IMR-90 (cell line): ENCODE results near the gene KCTD16. TPM values are rescaled to one million over a fixed set of nuclear protein-coding genes. Genes with fewer than 3 reads are reported as not detected.

ENCODE experiments used
- ATAC-seq: fragments of 200-7000 bp; cut with Tn5 transposase; 2 replicates; pipeline ENCODE4 v1.9.1; 2020; ENCODE audit warnings: low read depth, mild to moderate bottlenecking, moderate library complexity
- BruUV-seq: library from RNA; stranded (reverse); fragments of 400-500 nt; replicated peaks from 2 replicates; lab custom pipeline; 2021; lab: Mats Ljungman, UMichigan
- CTCF ChIA-PET: fragments of 300-600 bp; formaldehyde crosslinking; extraction: SDS; loops from one replicate; lab custom pipeline; 2021; ENCODE audit warnings: antibody characterized with exemption; lab: Yijun Ruan, JAX
- POLR2A ChIA-PET: fragments of 300-600 bp; sonication (Branson Sonifier 250); formaldehyde crosslinking; loops from one replicate; lab custom pipeline; 2022; ENCODE audit warnings: antibody characterized with exemption; ENCODE audit not compliant: unreplicated experiment; lab: Charles Lee
- DNase-seq: peaks from one replicate; pipeline ENCODE4 v3.0.0; 2013
- H2AFZ ChIP-seq: replicated peaks from 2 replicates; pipeline ENCODE3; 2013; ENCODE audit warnings: low read length, mild to moderate bottlenecking; ENCODE audit not compliant: poor library complexity
- H2AK5ac ChIP-seq: 2 replicates; pipeline ENCODE4 v1.6.1; 2013; ENCODE audit warnings: low read depth, low read length, inconsistent platforms
- H2AK9ac ChIP-seq: replicated peaks from 2 replicates; pipeline ENCODE3; 2013; ENCODE audit warnings: mild to moderate bottlenecking, low read depth, low read length, moderate library complexity; ENCODE audit not compliant: poor library complexity
- H2BK120ac ChIP-seq: 2 replicates; pipeline ENCODE4 v1.6.1; 2013; ENCODE audit warnings: low read depth, low read length, inconsistent platforms
- H2BK15ac ChIP-seq: 3 replicates; pipeline ENCODE4 v1.6.1; 2013; ENCODE audit warnings: low read depth, low read length, inconsistent platforms
- H2BK20ac ChIP-seq: 2 replicates; pipeline ENCODE4 v1.6.1; 2013; ENCODE audit warnings: low read depth, mild to moderate bottlenecking, inconsistent platforms, low read length, moderate library complexity
- H2BK5ac ChIP-seq: 2 replicates; pipeline ENCODE4 v1.6.1; 2013; ENCODE audit warnings: mild to moderate bottlenecking, low read depth, low read length, inconsistent platforms; ENCODE audit not compliant: poor library complexity, severe bottlenecking
- H3K14ac ChIP-seq: replicated peaks from 2 replicates; pipeline ENCODE4 v1.6.1; 2013; ENCODE audit warnings: low read depth, low read length, inconsistent platforms
- H3K18ac ChIP-seq: 2 replicates; pipeline ENCODE4 v1.6.1; 2013; ENCODE audit warnings: low read depth, low read length, control low read depth
- H3K23ac ChIP-seq: 2 replicates; pipeline ENCODE4 v1.6.1; 2013; ENCODE audit warnings: low read depth, low read length, inconsistent platforms
- H3K27ac ChIP-seq: 2 replicates; pipeline ENCODE4 v1.5.1; 2013; ENCODE audit warnings: mild to moderate bottlenecking, control low read depth, low read length; ENCODE audit not compliant: insufficient read depth
- H3K27me3 ChIP-seq: 2 replicates; pipeline ENCODE4 v1.6.1; 2013; ENCODE audit warnings: low read length; ENCODE audit not compliant: control insufficient read depth, insufficient read depth
- H3K36me3 ChIP-seq: 2 replicates; pipeline ENCODE4 v1.6.1; 2013; ENCODE audit warnings: low read length, mixed read lengths; ENCODE audit not compliant: control insufficient read depth, insufficient read depth
- H3K4ac ChIP-seq: 2 replicates; pipeline ENCODE4 v1.6.1; 2013; ENCODE audit warnings: low read depth, low read length, inconsistent platforms
- H3K4me1 ChIP-seq: 2 replicates; pipeline ENCODE4 v1.6.1; 2013; ENCODE audit warnings: low read length, mixed read lengths; ENCODE audit not compliant: control insufficient read depth, insufficient read depth
- H3K4me2 ChIP-seq: 2 replicates; pipeline ENCODE4 v1.6.1; 2013; ENCODE audit warnings: low read depth, mild to moderate bottlenecking, control low read depth, low read length, moderate library complexity
- H3K4me3 ChIP-seq: 2 replicates; pipeline ENCODE4 v1.5.1; 2013; ENCODE audit warnings: low read depth, mild to moderate bottlenecking, control low read depth, low read length, moderate library complexity; ENCODE audit not compliant: insufficient read depth
- H3K56ac ChIP-seq: 2 replicates; pipeline ENCODE4 v1.6.1; 2013; ENCODE audit warnings: low read length, inconsistent platforms; ENCODE audit not compliant: insufficient read depth; ENCODE audit errors: extremely low read depth
- H3K79me1 ChIP-seq, 2 experiments: 2 replicates each; pipeline ENCODE4 v1.6.1; 2013; ENCODE audit warnings: low read length in 2 of 2, inconsistent platforms in 1 of 2, low read depth in 1 of 2
- H3K9ac ChIP-seq: 2 replicates; pipeline ENCODE4 v1.6.1; 2013; ENCODE audit warnings: low read depth, low read length, control low read depth
- H3K9me1 ChIP-seq: 2 replicates; pipeline ENCODE4 v1.6.1; 2013; ENCODE audit warnings: low read length, inconsistent platforms; ENCODE audit not compliant: insufficient read depth
- H3K9me3 ChIP-seq: 2 replicates; pipeline ENCODE4 v1.6.1; 2013; ENCODE audit warnings: low read length; ENCODE audit not compliant: control insufficient read depth, insufficient read depth
- H4K20me1 ChIP-seq: 2 replicates; pipeline ENCODE4 v1.6.1; 2013; ENCODE audit warnings: low read length, inconsistent platforms; ENCODE audit not compliant: insufficient read depth
- H4K5ac ChIP-seq: 2 replicates; pipeline ENCODE4 v1.6.1; 2013; ENCODE audit warnings: mild to moderate bottlenecking, low read depth, low read length, control low read depth
- H4K8ac ChIP-seq, 2 experiments: 2 replicates each; pipeline ENCODE4 v1.6.1; 2013; ENCODE audit warnings: low read depth in 2 of 2, low read length in 2 of 2, control low read depth in 1 of 2, inconsistent platforms in 1 of 2
- H4K91ac ChIP-seq: 2 replicates; pipeline ENCODE4 v1.6.1; 2013; ENCODE audit warnings: low read depth, low read length, inconsistent platforms; ENCODE audit not compliant: insufficient read depth
- MAZ ChIP-seq: IDR thresholded peaks from 2 replicates; pipeline ENCODE4 v1.6.1; 2012; ENCODE audit warnings: low read depth, mild to moderate bottlenecking, low read length, improper control_type of control experiment, moderate library complexity, borderline replicate concordance
- POLR2A ChIP-seq: IDR thresholded peaks from 2 replicates; pipeline ENCODE4 v1.6.1; 2012; ENCODE audit warnings: mild to moderate bottlenecking, low read depth, low read length
- RAD21 ChIP-seq: IDR thresholded peaks from 2 replicates; pipeline ENCODE4 v1.6.1; 2012; ENCODE audit warnings: low read length, improper control_type of control experiment
- WGBS, 2 experiments: methylation state at CpG; one replicate each; pipeline versions ENCODE4 v1.1.5 to v1.1.7; 2013; ENCODE audit warnings: missing lambda C conversion rate in 2 of 2; ENCODE audit not compliant: insufficient read length in 1 of 2; ENCODE audit errors: extremely low coverage in 2 of 2; 5-methylcytosine and 5-hydroxymethylcytosine counted together
- dilution Hi-C: fragments of 300-500 bp; cut with HindIII; formaldehyde crosslinking; loops from one replicate; pipeline ENCODE4 v1.14.3; 2018; ENCODE audit warnings: low sequenced_read_pairs; ENCODE audit not compliant: unreplicated experiment
- in situ Hi-C: fragments of 300-500 bp; cut with MboI; formaldehyde crosslinking; loops from 3 replicates; pipeline ENCODE4 v1.14.3; 2019; ENCODE audit warnings: low sequenced_read_pairs, inconsistent platforms, mixed read lengths
- intact Hi-C: fragments of 100-400 bp; cut with micrococcal nuclease; formaldehyde crosslinking; loops from 2 replicates; pipeline ENCODE4 v1.10.0; 2022
- polyA plus RNA-seq, 3 experiments: library from polyadenylated mRNA; depleted of rRNA; stranded (reverse); fragments of >200 nt; gene quantifications; 2 replicates each; pipeline ENCODE4 v1.2.3, GENCODE V29; 2012; ENCODE audit warnings: low replicate concordance in 1 of 3
- total RNA-seq: library from RNA; depleted of rRNA; stranded (reverse); fragments of >200 nt; gene quantifications from 2 replicates; pipeline ENCODE4 v1.2.3, GENCODE V29; 2012

The KCTD16 gene
- total and polyA plus RNA-seq, 2 of the 4 experiments (the other 2 are of a cell fraction): 0.43 to 1.1 TPM

DNA sequence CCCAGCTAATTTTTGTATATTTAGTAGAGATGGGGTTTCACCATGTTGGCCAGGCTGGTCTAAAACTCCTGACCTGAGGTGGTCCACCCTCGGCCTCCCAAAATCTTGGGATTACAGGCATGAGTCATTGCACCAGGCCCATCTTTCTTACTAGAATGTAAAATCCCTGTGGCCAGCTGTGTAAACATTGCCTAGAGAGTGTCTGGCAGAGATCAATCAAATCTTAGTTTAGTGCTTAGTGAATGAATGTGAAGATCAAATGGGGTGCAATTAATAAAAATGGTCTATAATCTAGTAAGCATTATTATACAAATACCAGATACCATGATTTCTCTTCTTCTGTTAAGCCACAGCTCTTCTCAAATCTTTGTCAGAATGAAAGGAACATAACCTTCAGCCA lies 289.9 kb downstream of the KCTD16 start:
- H3K36me3 ChIP-seq: no peaks in the 10 kb centered on the region
- DNase-seq: no peak
- H3K9me3 ChIP-seq: no peaks in the 10 kb centered on the region
- no peak overlapping the region for H3K14ac ChIP-seq
- H2BK15ac ChIP-seq: no peak overlapping the region
- no peaks in the 10 kb centered on the region; the same call in 1 of the 2 replicates for H3K27me3 ChIP-seq
- ATAC-seq: no peak
- intact Hi-C loops: loop anchor here (10.0 kb wide), 1 partner anchor 1364 kb away; no protein-coding TSS in a partner anchor
- CTCF ChIA-PET: no interaction called here
- H3K27ac ChIP-seq: no peak overlapping the region
- in situ Hi-C loops: no loop called here
- H2BK120ac ChIP-seq: no peak overlapping the region
- no peak overlapping the region for H4K8ac ChIP-seq
- no peak overlapping the region for H2BK20ac ChIP-seq
- no TSS peak for BruUV-seq
- H4K20me1 ChIP-seq: no peaks in the 10 kb centered on the region
- no peak overlapping the region for H3K4ac ChIP-seq
- dilution Hi-C loops: no loop called here
- no peak overlapping the region for H4K5ac ChIP-seq
- no peak overlapping the region for H3K4me3 ChIP-seq
- H3K9me1 ChIP-seq: no peaks in the 10 kb centered on the region
- H3K56ac ChIP-seq: no peak overlapping the region
- H3K4me2 ChIP-seq: no peak overlapping the region
- no peak overlapping the region for H2AK9ac ChIP-seq
- H3K79me1 ChIP-seq: no peaks in the 10 kb centered on the region
- no peak overlapping the region for H3K9ac ChIP-seq
- H3K18ac ChIP-seq: no peak overlapping the region
- no peak for TF ChIP-seq POLR2A
- TF ChIP-seq MAZ: no peak
- TF ChIP-seq RAD21: no peak
- H2AK5ac ChIP-seq: no peak overlapping the region
- no peak overlapping the region for H2BK5ac ChIP-seq
- no peak overlapping the region for H3K23ac ChIP-seq
- WGBS, 2 experiments: no CpG with 5 or more reads among the region's 1 CpG
- H2AFZ ChIP-seq: no peak overlapping the region
- POLR2A ChIA-PET: no interaction called here
- H3K4me1 ChIP-seq: no peaks in the 10 kb centered on the region
- no peak overlapping the region for H4K91ac ChIP-seq
